ENCODE measurements around the gene MSL3B.

MSL3B gene

DNA sequence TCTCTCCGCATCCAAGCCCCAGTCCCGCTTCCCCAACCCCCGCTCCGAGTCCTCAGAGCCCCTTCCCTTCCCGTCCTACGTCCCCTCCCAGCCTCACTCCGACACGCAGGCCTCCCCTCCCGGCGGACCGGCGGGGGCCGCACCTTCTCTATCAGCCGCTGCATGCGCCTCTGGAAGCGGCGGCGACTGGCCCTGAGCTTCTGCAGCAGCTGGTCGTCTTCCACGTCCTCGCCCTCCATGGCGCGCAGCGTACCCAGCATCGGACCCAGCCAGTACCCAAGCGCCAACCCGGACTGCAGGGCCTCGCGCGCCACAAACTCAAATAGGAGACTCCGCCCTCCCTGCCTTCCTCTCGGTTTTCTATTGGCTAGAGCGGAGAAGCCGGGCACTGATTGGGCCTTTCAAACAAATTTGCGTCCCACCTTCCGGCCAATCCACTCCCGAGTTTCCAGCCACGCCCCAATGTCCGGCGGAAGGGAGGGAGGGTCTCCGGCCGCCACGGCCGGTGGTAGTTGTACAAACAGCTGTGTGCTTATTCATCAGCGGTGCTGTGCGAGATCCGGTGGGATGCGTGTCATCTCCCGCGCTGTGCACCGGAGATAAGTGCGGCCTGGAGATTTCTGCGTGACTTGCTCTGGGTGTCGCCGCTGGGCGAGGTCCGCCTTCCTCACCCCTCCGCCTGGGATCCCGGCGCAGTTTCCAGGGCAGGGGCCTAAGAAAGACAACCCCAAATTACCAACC is 13.8 kb downstream of the MSL3B start, which contains the start of gene HJURP (continued):
- TF ChIP-seq, protein P1, sequence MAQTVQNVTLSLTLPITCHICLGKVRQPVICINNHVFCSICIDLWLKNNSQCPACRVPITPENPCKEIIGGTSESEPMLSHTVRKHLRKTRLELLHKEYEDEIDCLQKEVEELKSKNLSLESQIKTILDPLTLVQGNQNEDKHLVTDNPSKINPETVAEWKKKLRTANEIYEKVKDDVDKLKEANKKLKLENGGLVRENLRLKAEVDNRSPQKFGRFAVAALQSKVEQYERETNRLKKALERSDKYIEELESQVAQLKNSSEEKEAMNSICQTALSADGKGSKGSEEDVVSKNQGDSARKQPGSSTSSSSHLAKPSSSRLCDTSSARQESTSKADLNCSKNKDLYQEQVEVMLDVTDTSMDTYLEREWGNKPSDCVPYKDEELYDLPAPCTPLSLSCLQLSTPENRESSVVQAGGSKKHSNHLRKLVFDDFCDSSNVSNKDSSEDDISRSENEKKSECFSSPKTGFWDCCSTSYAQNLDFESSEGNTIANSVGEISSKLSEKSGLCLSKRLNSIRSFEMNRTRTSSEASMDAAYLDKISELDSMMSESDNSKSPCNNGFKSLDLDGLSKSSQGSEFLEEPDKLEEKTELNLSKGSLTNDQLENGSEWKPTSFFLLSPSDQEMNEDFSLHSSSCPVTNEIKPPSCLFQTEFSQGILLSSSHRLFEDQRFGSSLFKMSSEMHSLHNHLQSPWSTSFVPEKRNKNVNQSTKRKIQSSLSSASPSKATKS (CRISPR knock-in tag; IDR thresholded peaks at IDR 0.05): no peak
- TF ChIP-seq SMAD4 (CRISPR knock-in tag; conservative IDR thresholded peaks at IDR 0.05) (no peak; the same call in 1 of the 2 replicates), ZNF175 (CRISPR knock-in tag; IDR thresholded peaks at IDR 0.05; ENCODE audit: low read depth) (peak; percentile 41; the same call in 1 of the 2 replicates), MEIS2 (IDR thresholded peaks at IDR 0.05; ENCODE audit: partially characterized antibody) (no peak), PPARD (CRISPR knock-in tag; IDR thresholded peaks at IDR 0.05) (no peak), XRCC3 (IDR thresholded peaks at IDR 0.05) (no peak), MTA1 (IDR thresholded peaks at IDR 0.05; ENCODE audit: borderline replicate concordance) (no peak), PRMT5 (CRISPR knock-in tag; IDR thresholded peaks at IDR 0.05) (no peak), ZSCAN29 (IDR thresholded peaks at IDR 0.05) (no peak), ZNF263 (CRISPR knock-in tag; IDR thresholded peaks at IDR 0.05; ENCODE audit: borderline replicate concordance) (no peak), COPS2 (conservative IDR thresholded peaks at IDR 0.05) (no peak), ZNF830 (CRISPR knock-in tag; IDR thresholded peaks at IDR 0.05) (no peak)
- TF ChIP-seq, protein P2, sequence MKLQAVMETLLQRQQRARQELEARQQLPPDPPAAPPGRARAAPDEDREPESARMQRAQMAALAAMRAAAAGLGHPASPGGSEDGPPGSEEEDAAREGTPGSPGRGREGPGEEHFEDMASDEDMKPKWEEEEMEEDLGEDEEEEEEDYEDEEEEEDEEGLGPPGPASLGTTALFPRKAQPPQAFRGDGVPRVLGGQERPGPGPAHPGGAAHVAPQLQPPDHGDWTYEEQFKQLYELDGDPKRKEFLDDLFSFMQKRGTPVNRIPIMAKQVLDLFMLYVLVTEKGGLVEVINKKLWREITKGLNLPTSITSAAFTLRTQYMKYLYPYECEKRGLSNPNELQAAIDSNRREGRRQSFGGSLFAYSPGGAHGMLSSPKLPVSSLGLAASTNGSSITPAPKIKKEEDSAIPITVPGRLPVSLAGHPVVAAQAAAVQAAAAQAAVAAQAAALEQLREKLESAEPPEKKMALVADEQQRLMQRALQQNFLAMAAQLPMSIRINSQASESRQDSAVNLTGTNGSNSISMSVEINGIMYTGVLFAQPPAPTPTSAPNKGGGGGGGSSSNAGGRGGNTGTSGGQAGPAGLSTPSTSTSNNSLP (IDR thresholded peaks at IDR 0.05; ENCODE audit: borderline replicate concordance, low read depth, low read length): no peak

All from K562 (cell line).